Tibial nerve (tissue), 4 donors: Measurements from ENCODE around the gene HLA-DMB. TPM values are rescaled to one million over a fixed set of nuclear protein-coding genes. Genes with fewer than 3 reads are reported as not detected.

ENCODE experiments used
- DNase-seq, 2 donors: peaks; one replicate each; pipeline ENCODE4 v3.0.0-alpha.2; 2019; ENCODE audit warnings: low spot score in 2 of 2
- H3K27ac ChIP-seq, 4 donors: fragments of 200-600 bp; sonication (generic) in 3 of 4; one replicate each; pipeline ENCODE4 v1.5.1; 2017 to 2019; ENCODE audit warnings: mild to moderate bottlenecking in 1 of 4
- H3K27me3 ChIP-seq, 2 donors: fragments of 200-600 bp; sonication (generic) in 1 of 2; one replicate each; pipeline versions ENCODE4 v1.5.1 to v1.6.0; 2017 to 2019
- H3K36me3 ChIP-seq, 3 donors: fragments of 200-600 bp; sonication (generic); one replicate each; pipeline ENCODE4 v1.5.1; 2018 to 2019
- H3K4me1 ChIP-seq, 4 donors: fragments of 200-600 bp; sonication (generic) in 3 of 4; one replicate each; pipeline ENCODE4 v1.5.1; 2017 to 2019
- H3K4me3 ChIP-seq, 4 donors: fragments of 200-600 bp; sonication (generic) in 3 of 4; one replicate each; pipeline ENCODE4 v1.5.1; 2017 to 2019; ENCODE audit warnings: mild to moderate bottlenecking in 1 of 4, moderate library complexity in 1 of 4
- H3K9me3 ChIP-seq, 4 donors: fragments of 200-600 bp; sonication (generic) in 3 of 4; one replicate each; pipeline ENCODE4 v1.5.1; 2017 to 2019
- CTCF ChIP-seq, 5 experiments: fragments of 200-600 bp in 3 of 5; fragments of 450-650 bp in 2 of 5; sonication (generic) in 3 of 5; IDR thresholded peaks; one replicate each; pipeline ENCODE4 v1.5.1; 2016 to 2019; ENCODE audit warnings: antibody characterized with exemption in 5 of 5, mild to moderate bottlenecking in 3 of 5, moderate library complexity in 2 of 5
- EP300 ChIP-seq, 2 donors: sonication (generic); formaldehyde crosslinking; IDR thresholded peaks; one replicate each; pipeline ENCODE4 v1.6.1; 2017; ENCODE audit warnings: antibody characterized with exemption in 2 of 2, mild to moderate bottlenecking in 1 of 2
- POLR2A ChIP-seq, 2 donors: fragments of 450-650 bp; IDR thresholded peaks; one replicate each; pipeline ENCODE4 v1.6.1; 2017; ENCODE audit warnings: antibody characterized with exemption in 2 of 2, mild to moderate bottlenecking in 2 of 2, moderate library complexity in 2 of 2
- WGBS, 2 donors: methylation state at CpG; one replicate each; pipeline ENCODE4 v1.1.5; 2018; 5-methylcytosine and 5-hydroxymethylcytosine counted together
- total RNA-seq, 4 donors: library from RNA; depleted of rRNA; stranded (reverse); fragments of >200 nt; gene quantifications; one replicate each; pipeline ENCODE4 v1.1.0, GENCODE V29; 2016

The HLA-DMB gene
- total RNA-seq, 4 donors from 2014 or later: 15.7 to 85.0 (median 25.5) TPM

- Histone ChIP-seq H3K9me3 (no peaks in the 10 kb centered on the region), H3K27me3 (no peaks in the 10 kb centered on the region), H3K4me1 (no peaks in the 10 kb centered on the region), H3K27ac (no peak overlapping the region), H3K4me3 (no peak overlapping the region), H3K36me3 (no peaks in the 10 kb centered on the region)
- DNase-seq: no peak
- no peak for TF ChIP-seq EP300 (IDR thresholded peaks at IDR 0.05)
- no peak for TF ChIP-seq CTCF (IDR thresholded peaks at IDR 0.05)
- TF ChIP-seq POLR2A (IDR thresholded peaks at IDR 0.05): no peak
- 89 to 95% methylated on average over 2 of the region's 2 CpGs for WGBS, 2 donors
These were observed 18.7 kb downstream of the HLA-DMB start for GRCh38 chr6:32922083-32922482.

GRCh38 chr6:32920715-32921114, 20.1 kb downstream of the HLA-DMB start:
- no peaks in the 10 kb centered on the region for H3K9me3 ChIP-seq
- H3K27ac ChIP-seq: no peak overlapping the region
- H3K36me3 ChIP-seq: no peaks in the 10 kb centered on the region
- H3K27me3 ChIP-seq: no peaks in the 10 kb centered on the region
- no peak for DNase-seq
- 54 to 59% methylated on average over 2 of the region's 2 CpGs for WGBS, 2 donors
- TF ChIP-seq EP300 (IDR thresholded peaks at IDR 0.05) (no peak), POLR2A (IDR thresholded peaks at IDR 0.05) (no peak), CTCF (IDR thresholded peaks at IDR 0.05) (no peak)
- H3K4me1 ChIP-seq: no peaks in the 10 kb centered on the region
- no peak overlapping the region for H3K4me3 ChIP-seq

- Histone ChIP-seq H3K9me3 (no peaks in the 10 kb centered on the region), H3K4me1 (no peaks in the 10 kb centered on the region), H3K36me3 (no peaks in the 10 kb centered on the region), H3K27ac (no peak overlapping the region), H3K27me3 (peaks cover 0 to 5% of the 10 kb centered on the region in 2 donors), H3K4me3 (no peak overlapping the region)
- TF ChIP-seq POLR2A (IDR thresholded peaks at IDR 0.05) (no peak), CTCF (IDR thresholded peaks at IDR 0.05) (no peak), EP300 (IDR thresholded peaks at IDR 0.05) (no peak)
- DNase-seq: no peak
- WGBS, 2 donors: 53 to 77% methylated on average over 1 of the region's 1 CpG
These were observed 27.9 kb downstream of the HLA-DMB start for GRCh38 chr6:32912951-32913350.

GRCh38 chr6:32908897-32909296, 31.9 kb downstream of the HLA-DMB start:
- no peak for TF ChIP-seq CTCF (IDR thresholded peaks at IDR 0.05)
- no peak for TF ChIP-seq POLR2A (IDR thresholded peaks at IDR 0.05)
- TF ChIP-seq EP300 (IDR thresholded peaks at IDR 0.05): no peak
- Histone ChIP-seq H3K9me3 (no peaks in the 10 kb centered on the region), H3K4me1 (no peaks in the 10 kb centered on the region), H3K4me3 (no peak overlapping the region), H3K27me3 (peaks cover 0 to 2% of the 10 kb centered on the region in 2 donors), H3K36me3 (no peaks in the 10 kb centered on the region), H3K27ac (no peak overlapping the region)
- WGBS, 2 donors: 80 to 86% methylated on average over 2 of the region's 2 CpGs
- DNase-seq: no peak

- no peak overlapping the region for H3K4me3 ChIP-seq
- no peaks in the 10 kb centered on the region for H3K9me3 ChIP-seq
- TF ChIP-seq POLR2A (IDR thresholded peaks at IDR 0.05): no peak
- no peak for TF ChIP-seq EP300 (IDR thresholded peaks at IDR 0.05)
- no peak for TF ChIP-seq CTCF (IDR thresholded peaks at IDR 0.05)
- H3K27me3 ChIP-seq: no peaks in the 10 kb centered on the region
- no peaks in the 10 kb centered on the region for H3K4me1 ChIP-seq
- no peak overlapping the region for H3K27ac ChIP-seq
- H3K36me3 ChIP-seq: peaks cover 0 to under 1% (median 0%) of the 10 kb centered on the region in 3 donors
- WGBS, 2 donors: 72 to 85% methylated on average over 1 of the region's 1 CpG
- DNase-seq: no peak
These were observed 34.3 kb downstream of the HLA-DMB start for GRCh38 chr6:32906539-32906938.
